IMR-90 (cell line): Measurements from ENCODE around the gene HHIPL1.
"Not testable (repeated sequence)": the region's sequence is repeated elsewhere in the genome, so short reads cannot be mapped to it uniquely, and the experiment has no call there.

Source experiments
- BHLHE40 ChIP-seq: fragments of 150-350 bp; IDR thresholded peaks from 2 replicates; pipeline ENCODE4 v1.6.1; 2016; ENCODE audit warnings: mild to moderate bottlenecking, low read depth, low read length
- CEBPB ChIP-seq: IDR thresholded peaks from 2 replicates; pipeline ENCODE4 v1.6.1; 2012; ENCODE audit warnings: low read depth, low read length, improper control_type of control experiment
- CHD1 ChIP-seq: IDR thresholded peaks from 2 replicates; pipeline ENCODE4 v1.6.1; 2012; ENCODE audit warnings: low read depth, low read length, improper control_type of control experiment
- CTCF ChIP-seq: conservative IDR thresholded peaks from 2 replicates; pipeline ENCODE4 v1.5.1; 2012; ENCODE audit warnings: mild to moderate bottlenecking, low read depth, low read length, improper control_type of control experiment
- FOS ChIP-seq: fragments of 150-350 bp; IDR thresholded peaks from 2 replicates; pipeline ENCODE4 v1.6.1; 2016; ENCODE audit warnings: low read depth, low read length
- MAZ ChIP-seq: IDR thresholded peaks from 2 replicates; pipeline ENCODE4 v1.6.1; 2012; ENCODE audit warnings: low read depth, mild to moderate bottlenecking, low read length, improper control_type of control experiment, moderate library complexity, borderline replicate concordance
- MXI1 ChIP-seq: IDR thresholded peaks from 2 replicates; pipeline ENCODE4 v1.6.1; 2012; ENCODE audit warnings: low read depth, mild to moderate bottlenecking, low read length, moderate library complexity, borderline replicate concordance
- NFE2L2 ChIP-seq: fragments of 150-350 bp; IDR thresholded peaks from 2 replicates; pipeline ENCODE4 v1.6.1; 2016; ENCODE audit warnings: low read depth, mild to moderate bottlenecking, low read length
- POLR2A ChIP-seq: IDR thresholded peaks from 2 replicates; pipeline ENCODE4 v1.6.1; 2012; ENCODE audit warnings: mild to moderate bottlenecking, low read depth, low read length
- RAD21 ChIP-seq: IDR thresholded peaks from 2 replicates; pipeline ENCODE4 v1.6.1; 2012; ENCODE audit warnings: low read length, improper control_type of control experiment
- RCOR1 ChIP-seq: IDR thresholded peaks from 2 replicates; pipeline ENCODE4 v1.6.1; 2012; ENCODE audit warnings: mild to moderate bottlenecking, low read length, improper control_type of control experiment; ENCODE audit not compliant: insufficient replicate concordance
- RFX5 ChIP-seq: IDR thresholded peaks from 2 replicates; pipeline ENCODE4 v1.8.0; 2012; ENCODE audit warnings: low read depth, mild to moderate bottlenecking, low read length, moderate library complexity
- TF ChIP-seq, protein P1 (sequence below): fragments of 150-350 bp; IDR thresholded peaks from 2 replicates; pipeline ENCODE4 v1.6.1; 2016; ENCODE audit warnings: low read depth, mild to moderate bottlenecking, low read length, moderate library complexity, borderline replicate concordance
- TF ChIP-seq, protein P2 (sequence below): fragments of 150-350 bp; IDR thresholded peaks from 2 replicates; pipeline ENCODE4 v1.6.1; 2017; ENCODE audit warnings: mild to moderate bottlenecking, antibody characterized with exemption, low read length, low read depth

DNA sequence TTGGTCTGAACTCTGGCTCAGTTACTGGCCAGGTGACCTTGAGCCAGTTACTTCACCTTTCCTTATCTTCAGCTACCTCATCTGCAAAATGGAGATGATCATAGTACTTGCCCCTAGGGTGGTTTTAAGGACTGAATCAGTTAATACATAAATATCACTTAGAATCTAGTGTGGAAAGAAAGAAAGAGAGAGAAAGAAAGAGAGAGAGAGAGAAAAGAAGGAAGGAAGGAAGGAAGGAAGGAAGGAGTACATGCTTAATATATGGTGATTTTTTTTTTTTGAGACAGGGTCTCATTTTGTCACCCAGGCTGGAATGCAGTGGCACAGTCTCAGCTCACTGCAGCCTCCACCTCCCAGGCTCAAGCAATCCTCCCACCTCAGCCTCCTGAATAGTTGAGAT, 16.3 kb downstream of the HHIPL1 start:
- TF ChIP-seq CHD1, CTCF, FOS, RAD21, BHLHE40, CEBPB, RFX5, POLR2A, NFE2L2, MAZ, MXI1, RCOR1: not testable (repeated sequence)
- TF ChIP-seq, protein P1, sequence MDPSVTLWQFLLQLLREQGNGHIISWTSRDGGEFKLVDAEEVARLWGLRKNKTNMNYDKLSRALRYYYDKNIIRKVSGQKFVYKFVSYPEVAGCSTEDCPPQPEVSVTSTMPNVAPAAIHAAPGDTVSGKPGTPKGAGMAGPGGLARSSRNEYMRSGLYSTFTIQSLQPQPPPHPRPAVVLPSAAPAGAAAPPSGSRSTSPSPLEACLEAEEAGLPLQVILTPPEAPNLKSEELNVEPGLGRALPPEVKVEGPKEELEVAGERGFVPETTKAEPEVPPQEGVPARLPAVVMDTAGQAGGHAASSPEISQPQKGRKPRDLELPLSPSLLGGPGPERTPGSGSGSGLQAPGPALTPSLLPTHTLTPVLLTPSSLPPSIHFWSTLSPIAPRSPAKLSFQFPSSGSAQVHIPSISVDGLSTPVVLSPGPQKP = not testable (repeated sequence)
- TF ChIP-seq, protein P2, sequence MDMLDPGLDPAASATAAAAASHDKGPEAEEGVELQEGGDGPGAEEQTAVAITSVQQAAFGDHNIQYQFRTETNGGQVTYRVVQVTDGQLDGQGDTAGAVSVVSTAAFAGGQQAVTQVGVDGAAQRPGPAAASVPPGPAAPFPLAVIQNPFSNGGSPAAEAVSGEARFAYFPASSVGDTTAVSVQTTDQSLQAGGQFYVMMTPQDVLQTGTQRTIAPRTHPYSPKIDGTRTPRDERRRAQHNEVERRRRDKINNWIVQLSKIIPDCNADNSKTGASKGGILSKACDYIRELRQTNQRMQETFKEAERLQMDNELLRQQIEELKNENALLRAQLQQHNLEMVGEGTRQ = not testable (repeated sequence)
